Endothelial cell (in vitro differentiated cells): ENCODE results near the gene SOX6. TPM values are rescaled to one million over a fixed set of nuclear protein-coding genes. Genes with fewer than 3 reads are reported as not detected.

ENCODE experiments used
- DNase-seq: peaks from one replicate; pipeline ENCODE4 v3.0.0; 2021; ENCODE audit warnings: low spot score
- H3K27ac Mint-ChIP-seq: one replicate; pipeline ENCODE4 v1.8.0; 2021; ENCODE audit warnings: mixed read lengths, inconsistent platforms; ENCODE audit not compliant: unreplicated experiment
- H3K27me3 Mint-ChIP-seq: one replicate; pipeline ENCODE4 v1.8.0; 2021; ENCODE audit warnings: mild to moderate bottlenecking, moderate library complexity, mixed read lengths, inconsistent platforms; ENCODE audit not compliant: unreplicated experiment
- H3K36me3 Mint-ChIP-seq: one replicate; pipeline ENCODE4 v1.8.0; 2021; ENCODE audit warnings: mild to moderate bottlenecking, low read depth, mixed read lengths, inconsistent platforms; ENCODE audit not compliant: unreplicated experiment
- H3K4me1 Mint-ChIP-seq: one replicate; pipeline ENCODE4 v1.8.0; 2021; ENCODE audit warnings: mild to moderate bottlenecking, mixed read lengths, inconsistent platforms; ENCODE audit not compliant: unreplicated experiment
- H3K4me3 Mint-ChIP-seq: one replicate; pipeline ENCODE4 v1.8.0; 2021; ENCODE audit warnings: mild to moderate bottlenecking, mixed read lengths, inconsistent platforms; ENCODE audit not compliant: unreplicated experiment
- H3K9me3 Mint-ChIP-seq: one replicate; pipeline ENCODE4 v1.8.0; 2021; ENCODE audit warnings: mixed read lengths, inconsistent platforms; ENCODE audit not compliant: unreplicated experiment
- long read RNA-seq: library from polyadenylated mRNA; unstranded; transcript quantifications from one replicate; pipeline ENCODE4 v2.0.0, GENCODE V29; 2020; ENCODE audit not compliant: unreplicated experiment
- total RNA-seq: library from RNA; stranded (reverse); fragmentation: NEBNext Ultra II Directional; extraction: Animal tissue kit (Norgen Biotek cat#: 25700); gene quantifications from one replicate; pipeline ENCODE4 v1.2.1, GENCODE V29; 2021; ENCODE audit not compliant: unreplicated experiment
- TF ChIP-seq, protein P1 (sequence below): fragments of 200-600 bp; sonication (generic); IDR thresholded peaks from one replicate; pipeline ENCODE4 v1.5.0; 2021; ENCODE audit warnings: antibody characterized with exemption; ENCODE audit not compliant: unreplicated experiment

SOX6 gene
- total RNA-seq, result 21.0 TPM
- long read RNA-seq, partial matches to known transcripts, result 0 of 4 reads
- long read RNA-seq, other reads (novel, unspliced or antisense), result 4 of 4 reads

DNA sequence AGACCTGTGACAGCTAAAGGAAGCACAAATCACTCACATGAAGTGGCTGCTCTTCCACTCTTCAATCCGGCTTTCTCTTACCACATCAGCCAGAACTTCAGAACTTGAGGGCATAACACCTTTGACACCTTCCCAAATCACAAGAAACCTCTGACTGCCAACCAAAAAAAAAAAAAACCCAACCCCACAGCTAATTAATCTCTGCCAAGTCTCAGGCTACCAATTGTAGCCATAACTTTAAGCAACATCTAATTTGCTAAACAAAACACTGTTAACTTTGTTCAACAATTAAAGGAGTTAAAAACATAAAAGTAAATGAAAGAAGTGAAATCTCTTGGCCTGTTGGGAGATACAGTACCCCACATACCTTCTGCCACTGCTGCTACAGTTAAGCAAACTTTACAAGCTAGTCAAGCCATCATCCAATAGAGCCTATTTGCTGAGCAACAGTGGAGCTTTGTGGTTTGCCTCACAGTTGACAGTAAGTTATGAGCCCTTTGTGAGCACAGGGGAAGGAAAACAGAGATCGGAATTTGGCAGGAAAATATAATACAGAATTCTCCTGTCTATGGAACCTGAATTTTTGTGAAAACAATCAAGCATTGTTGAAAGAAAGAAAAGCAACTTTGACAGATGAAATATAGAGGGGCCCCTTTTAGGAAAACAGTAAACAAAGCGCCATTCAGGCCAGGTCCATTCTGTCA lies at the start of gene SOX6:
TSS of gene SOX6 (minus strand) at position 490 of the 704 bp plus-strand sequence. CDS start 15,298 bp downstream, outside the sequence.
- H3K4me1 Mint-ChIP-seq, result peaks cover 19% of the 10 kb centered on the region
- TF ChIP-seq, protein P1, sequence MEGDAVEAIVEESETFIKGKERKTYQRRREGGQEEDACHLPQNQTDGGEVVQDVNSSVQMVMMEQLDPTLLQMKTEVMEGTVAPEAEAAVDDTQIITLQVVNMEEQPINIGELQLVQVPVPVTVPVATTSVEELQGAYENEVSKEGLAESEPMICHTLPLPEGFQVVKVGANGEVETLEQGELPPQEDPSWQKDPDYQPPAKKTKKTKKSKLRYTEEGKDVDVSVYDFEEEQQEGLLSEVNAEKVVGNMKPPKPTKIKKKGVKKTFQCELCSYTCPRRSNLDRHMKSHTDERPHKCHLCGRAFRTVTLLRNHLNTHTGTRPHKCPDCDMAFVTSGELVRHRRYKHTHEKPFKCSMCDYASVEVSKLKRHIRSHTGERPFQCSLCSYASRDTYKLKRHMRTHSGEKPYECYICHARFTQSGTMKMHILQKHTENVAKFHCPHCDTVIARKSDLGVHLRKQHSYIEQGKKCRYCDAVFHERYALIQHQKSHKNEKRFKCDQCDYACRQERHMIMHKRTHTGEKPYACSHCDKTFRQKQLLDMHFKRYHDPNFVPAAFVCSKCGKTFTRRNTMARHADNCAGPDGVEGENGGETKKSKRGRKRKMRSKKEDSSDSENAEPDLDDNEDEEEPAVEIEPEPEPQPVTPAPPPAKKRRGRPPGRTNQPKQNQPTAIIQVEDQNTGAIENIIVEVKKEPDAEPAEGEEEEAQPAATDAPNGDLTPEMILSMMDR, result no peak
- no peak within 1 kb of the TSS for H3K4me3 Mint-ChIP-seq
- H3K9me3 Mint-ChIP-seq, result no peaks in the 10 kb centered on the region
- DNase-seq, result no peak
- H3K27me3 Mint-ChIP-seq, result peaks cover 1% of the 10 kb centered on the region
- no peaks in the 10 kb centered on the region for H3K36me3 Mint-ChIP-seq
- peak within 1 kb of the TSS; percentile 26 for H3K27ac Mint-ChIP-seq

DNA sequence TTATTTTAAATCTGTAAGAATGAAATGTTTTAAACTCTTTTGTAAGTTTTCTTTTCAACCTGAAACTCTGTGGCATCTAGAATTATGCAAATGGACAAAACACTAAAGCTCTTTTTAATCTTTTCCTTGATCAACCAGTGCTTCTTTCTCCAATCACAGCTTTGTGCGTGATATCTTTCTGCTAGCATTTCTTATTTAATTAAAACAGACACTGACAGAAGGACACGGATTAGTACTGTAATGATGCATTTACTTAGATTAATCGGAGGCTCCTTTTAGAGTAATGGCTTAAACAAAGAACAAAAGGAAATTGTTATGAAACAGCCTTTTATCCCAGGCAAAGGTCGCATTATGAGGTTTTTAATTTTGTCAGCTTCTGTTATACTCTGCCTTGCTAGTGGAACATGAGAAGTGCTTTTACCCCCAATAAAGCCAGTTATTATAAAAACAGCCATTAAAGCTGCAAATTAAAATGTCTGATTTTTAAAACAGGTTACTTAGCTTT lies 48.5 kb upstream of the SOX6 start:
- H3K9me3 Mint-ChIP-seq, result no peaks in the 10 kb centered on the region
- DNase-seq, result no peak
- H3K4me3 Mint-ChIP-seq, result no peak overlapping the region
- H3K27me3 Mint-ChIP-seq, result peaks cover 5% of the 10 kb centered on the region
- H3K36me3 Mint-ChIP-seq, result no peaks in the 10 kb centered on the region
- peaks cover 28% of the 10 kb centered on the region for H3K4me1 Mint-ChIP-seq
- TF ChIP-seq, protein P1, result no peak
- H3K27ac Mint-ChIP-seq, result no peak overlapping the region

DNA sequence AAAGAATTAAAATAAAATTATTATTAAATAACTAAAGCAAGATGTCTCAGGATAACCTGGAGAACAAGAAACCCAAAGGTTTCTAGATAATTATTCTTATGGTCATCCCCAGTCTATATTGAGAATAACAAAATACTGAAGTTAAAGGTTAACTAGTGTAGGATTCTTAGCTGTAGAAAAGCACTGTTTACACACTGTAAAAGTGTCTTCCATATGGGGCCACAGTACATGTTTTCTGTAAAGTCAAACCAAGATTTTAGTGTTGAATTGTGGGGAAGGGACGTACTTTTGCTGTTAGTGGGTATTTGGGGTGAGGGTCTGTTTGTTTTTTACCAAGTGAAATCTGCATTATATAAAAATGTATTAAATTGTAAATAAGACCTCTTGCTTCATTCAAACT lies 47.5 kb upstream of the SOX6 start:
- H3K27me3 Mint-ChIP-seq, result peaks cover 5% of the 10 kb centered on the region
- peaks cover 28% of the 10 kb centered on the region for H3K4me1 Mint-ChIP-seq
- H3K9me3 Mint-ChIP-seq, result no peaks in the 10 kb centered on the region
- TF ChIP-seq, protein P1, result no peak
- no peak overlapping the region for H3K4me3 Mint-ChIP-seq
- DNase-seq, result no peak
- H3K27ac Mint-ChIP-seq, result no peak overlapping the region
- H3K36me3 Mint-ChIP-seq, result no peaks in the 10 kb centered on the region

DNA sequence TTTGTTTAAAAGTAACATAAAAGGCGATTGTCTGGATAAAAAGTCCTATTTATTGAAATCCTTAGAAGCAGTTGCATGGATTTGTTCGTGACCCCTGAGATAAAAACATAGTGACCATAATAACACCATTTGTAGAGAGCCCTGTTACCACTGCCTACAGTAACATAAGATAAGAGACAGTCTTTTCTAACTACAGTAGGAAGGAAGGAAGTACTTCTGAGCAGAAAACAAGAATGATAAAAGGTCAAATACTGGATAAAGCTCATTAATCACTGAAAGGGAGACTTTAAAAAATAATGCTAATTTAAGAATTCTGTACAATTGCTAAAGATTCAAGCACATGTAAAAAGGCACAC lies 47.1 kb upstream of the SOX6 start:
- Mint-ChIP-seq H3K27ac (peak overlapping the region; percentile 88), H3K36me3 (no peaks in the 10 kb centered on the region), H3K4me3 (peak overlapping the region; percentile 52), H3K9me3 (no peaks in the 10 kb centered on the region), H3K27me3 (peaks cover 5% of the 10 kb centered on the region), H3K4me1 (peaks cover 28% of the 10 kb centered on the region)
- no peak for DNase-seq
- TF ChIP-seq, protein P1, result no peak
